ENCODE data around the gene KLK11.

- TF ChIP-seq POLR2A (IDR thresholded peaks at IDR 0.05; ENCODE audit: low read depth, low read length) (no peak), POLR2AphosphoS5 (IDR thresholded peaks at IDR 0.05; ENCODE audit: low read depth, low read length) (no peak), TAF1 (IDR thresholded peaks at IDR 0.05; ENCODE audit: low read depth, low read length) (no peak), SPI1 (IDR thresholded peaks at IDR 0.05; ENCODE audit: low read depth, low read length) (no peak), POU2F2 (IDR thresholded peaks at IDR 0.05; ENCODE audit: low read depth, low read length) (no peak)
These were observed 26.0 kb downstream of the KLK11 start for GRCh38 chr19:51000426-51000825.
